CD4-positive, CD25-positive, alpha-beta regulatory T cell (primary cell): ENCODE measurements around the gene BRK1. TPM values are rescaled to one million over a fixed set of nuclear protein-coding genes. Genes with fewer than 3 reads are reported as not detected.
"Not testable (repeated sequence)": the region's sequence is repeated elsewhere in the genome, so short reads cannot be mapped to it uniquely, and the experiment has no call there.

ENCODE experiments used
- ATAC-seq, 2 donors: fragments of 150-1000 bp; cut with Tn5 transposase; one replicate each; pipeline ENCODE4 v1.10.0; 2021; ENCODE audit warnings: low read depth in 2 of 2, moderate number of reproducible peaks in 2 of 2, moderate library complexity in 1 of 2
- DNase-seq, 3 donors: peaks; one replicate each; pipeline versions ENCODE4 v3.0.0 to v3.0.0-alpha.2; 2012 to 2022; ENCODE audit warnings: mixed read lengths in 1 of 3
- H3K27ac ChIP-seq: one replicate; pipeline ENCODE4 v1.7.0; 2013; ENCODE audit warnings: mild to moderate bottlenecking, low read length; ENCODE audit not compliant: insufficient read depth, poor library complexity, severe bottlenecking
- H3K27me3 ChIP-seq: one replicate; pipeline ENCODE4 v1.7.0; 2013; ENCODE audit warnings: low read length; ENCODE audit not compliant: control insufficient read depth, insufficient read depth
- H3K36me3 ChIP-seq: one replicate; pipeline ENCODE4 v1.7.0; 2013; ENCODE audit warnings: mild to moderate bottlenecking, low read length, moderate library complexity; ENCODE audit not compliant: control insufficient read depth, insufficient read depth
- H3K4me1 ChIP-seq: 2 replicates; pipeline ENCODE4 v1.7.0; 2013; ENCODE audit warnings: mild to moderate bottlenecking, low read length; ENCODE audit not compliant: insufficient read depth, control insufficient read depth, poor library complexity, severe bottlenecking
- H3K4me3 ChIP-seq: one replicate; pipeline ENCODE4 v1.7.0; 2013; ENCODE audit warnings: low read depth, mild to moderate bottlenecking, low read length, moderate library complexity
- H3K9me3 ChIP-seq, 2 experiments: 1 replicate in 1 of 2; 2 replicates in 1 of 2; pipeline ENCODE4 v1.7.0; 2013; ENCODE audit warnings: low read length in 2 of 2, mild to moderate bottlenecking in 1 of 2, moderate library complexity in 1 of 2; ENCODE audit not compliant: control insufficient read depth in 2 of 2
- H3K27ac Mint-ChIP-seq, 3 donors: one replicate each; pipeline ENCODE4 v1.8.0; 2020 to 2022; ENCODE audit warnings: mild to moderate bottlenecking in 3 of 3, mixed read lengths in 3 of 3, moderate library complexity in 2 of 3
- H3K27me3 Mint-ChIP-seq: one replicate; pipeline ENCODE4 v1.8.0; 2022; ENCODE audit warnings: mild to moderate bottlenecking, mixed read lengths
- H3K36me3 Mint-ChIP-seq: one replicate; pipeline ENCODE4 v1.8.0; 2020; ENCODE audit warnings: mixed read lengths
- H3K4me1 Mint-ChIP-seq, 4 donors: one replicate each; pipeline ENCODE4 v1.8.0; 2020 to 2022; ENCODE audit warnings: mixed read lengths in 4 of 4, mild to moderate bottlenecking in 1 of 4
- H3K4me3 Mint-ChIP-seq, 4 donors: one replicate each; pipeline ENCODE4 v1.8.0; 2020 to 2022; ENCODE audit warnings: mild to moderate bottlenecking in 4 of 4, mixed read lengths in 4 of 4, moderate library complexity in 3 of 4
- H3K9me3 Mint-ChIP-seq, 7 donors: one replicate each; pipeline ENCODE4 v1.8.0; 2020 to 2022; ENCODE audit warnings: mixed read lengths in 7 of 7, mild to moderate bottlenecking in 3 of 7, moderate library complexity in 2 of 7
- polyA plus RNA-seq, 4 donors: library from polyadenylated mRNA; unstranded; fragments of 300-500 nt; fragmentation: Illumina TruSeq; gene quantifications; one replicate each; pipeline ENCODE4 v1.2.3, GENCODE V29; 2021
- total RNA-seq: library from RNA; stranded (reverse); gene quantifications from one replicate; pipeline ENCODE4 v1.2.3, GENCODE V29; 2022

The BRK1 gene
- total and polyA plus RNA-seq, 5 donors from 2014 or later, result 61.9 to 275 (median 230) TPM

- no peak overlapping the region for H3K27ac ChIP-seq
- no peaks in the 10 kb centered on the region for H3K9me3 ChIP-seq
- H3K36me3 ChIP-seq, result no peaks in the 10 kb centered on the region
- Mint-ChIP-seq H3K27me3 (no peaks in the 10 kb centered on the region), H3K27ac (no peak overlapping the region), H3K9me3 (no peaks in the 10 kb centered on the region), H3K36me3 (peaks cover 3% of the 10 kb centered on the region), H3K4me3 (no peak overlapping the region), H3K4me1 (peaks cover 0 to 5% (median 4%) of the 10 kb centered on the region in 4 donors)
- no peak for ATAC-seq
- H3K4me3 ChIP-seq, result no peak overlapping the region
- H3K27me3 ChIP-seq, result no peaks in the 10 kb centered on the region
- no peak for DNase-seq
- H3K4me1 ChIP-seq, result peaks cover 12% of the 10 kb centered on the region
Measured at GRCh38 chr3:10160346-10160745, 44.9 kb downstream of the BRK1 start.

- no peaks in the 10 kb centered on the region for H3K9me3 Mint-ChIP-seq
- H3K27ac Mint-ChIP-seq, result no peak overlapping the region
- H3K27me3 Mint-ChIP-seq, result no peaks in the 10 kb centered on the region
- Histone ChIP-seq H3K4me3 (no peak overlapping the region), H3K36me3 (no peaks in the 10 kb centered on the region), H3K9me3 (no peaks in the 10 kb centered on the region), H3K4me1 (peaks cover 14% of the 10 kb centered on the region), H3K27me3 (no peaks in the 10 kb centered on the region), H3K27ac (no peak overlapping the region)
- ATAC-seq, result no peak
- no peak overlapping the region for H3K4me3 Mint-ChIP-seq
- H3K36me3 Mint-ChIP-seq, result peaks cover 3% of the 10 kb centered on the region
- no peak for DNase-seq
- peaks cover under 1 to 7% (median 5%) of the 10 kb centered on the region in 4 donors for H3K4me1 Mint-ChIP-seq
Measured at GRCh38 chr3:10160925-10161324, 45.5 kb downstream of the BRK1 start.

GRCh38 chr3:10162185-10162584 is 46.7 kb downstream of the BRK1 start:
- H3K27me3 ChIP-seq, result no peaks in the 10 kb centered on the region
- peaks cover 14% of the 10 kb centered on the region for H3K4me1 ChIP-seq
- ATAC-seq (no peak), DNase-seq (no peak)
- Mint-ChIP-seq H3K27ac (no peak overlapping the region), H3K9me3 (peaks cover 0 to 2% (median 0%) of the 10 kb centered on the region in 7 donors), H3K4me1 (peaks cover 8 to 20% (median 13%) of the 10 kb centered on the region in 4 donors), H3K4me3 (peak overlapping the region in 2 of 4 donors; percentile 13 to 53), H3K36me3 (no peaks in the 10 kb centered on the region), H3K27me3 (no peaks in the 10 kb centered on the region)
- no peaks in the 10 kb centered on the region for H3K9me3 ChIP-seq
- H3K4me3 ChIP-seq, result no peak overlapping the region
- no peaks in the 10 kb centered on the region for H3K36me3 ChIP-seq
- no peak overlapping the region for H3K27ac ChIP-seq

GRCh38 chr3:10164201-10164545 is 48.7 kb downstream of the BRK1 start:
- not testable (repeated sequence) for H3K27ac ChIP-seq, H3K36me3 Mint-ChIP-seq
- H3K27ac Mint-ChIP-seq, result peak overlapping the region in 1 of 3 donors; percentile 59

GRCh38 chr3:10164546-10165393 is 49.3 kb downstream of the BRK1 start, which contains the start of gene IRAK2:
IRAK2 (plus strand) TSS chr3:10164919; CDS start chr3:10164955, 36 bp downstream.
- H3K9me3 Mint-ChIP-seq, result peaks cover 0 to 12% (median 2%) of the 10 kb centered on the region in 7 donors
- H3K27ac ChIP-seq, result peak within 1 kb of the TSS; percentile 14
- peak within 1 kb of the TSS in 2 of 3 donors; percentile 47 to 59 for H3K27ac Mint-ChIP-seq

More at GRCh38 chr3:10164201-10164545, 48.7 kb downstream of the BRK1 start:
- H3K36me3 ChIP-seq, H3K9me3 Mint-ChIP-seq, H3K9me3 ChIP-seq, H3K27me3 Mint-ChIP-seq, DNase-seq, H3K27me3 ChIP-seq, ATAC-seq: not testable (repeated sequence)
- Histone ChIP-seq H3K4me3 (peak overlapping the region; percentile 62), H3K4me1 (peaks cover 14% of the 10 kb centered on the region)
- Mint-ChIP-seq H3K4me3 (peak overlapping the region; percentile 80 to 85 (median 82)), H3K4me1 (peaks cover 8 to 21% (median 13%) of the 10 kb centered on the region in 4 donors)

GRCh38 chr3:10166213-10166604 is 50.7 kb downstream of the BRK1 start:
- H3K27ac ChIP-seq, result no peak overlapping the region
- peaks cover 0 to 12% (median 4%) of the 10 kb centered on the region in 7 donors for H3K9me3 Mint-ChIP-seq

More at GRCh38 chr3:10164546-10165393, 49.3 kb downstream of the BRK1 start, which contains the start of gene IRAK2:
- Histone ChIP-seq H3K27me3 (no peaks in the 10 kb centered on the region), H3K9me3 (peaks cover 0 to 11% of the 10 kb centered on the region in 2 experiments), H3K36me3 (no peaks in the 10 kb centered on the region), H3K4me1 (peaks cover 14% of the 10 kb centered on the region), H3K4me3 (peak within 1 kb of the TSS; percentile 62)
- Mint-ChIP-seq H3K27me3 (no peaks in the 10 kb centered on the region), H3K36me3 (peaks cover 7% of the 10 kb centered on the region), H3K4me3 (peak within 1 kb of the TSS; percentile 80 to 86 (median 84)), H3K4me1 (peaks cover 8 to 21% (median 13%) of the 10 kb centered on the region in 4 donors)
- ATAC-seq, result peak; percentile 75 to 83
- DNase-seq, result peak; percentile 46 to 56 (median 55)

GRCh38 chr3:10169000-10169496 is 53.6 kb downstream of the BRK1 start:
- H3K9me3 ChIP-seq, result peaks cover 0 to 11% of the 10 kb centered on the region in 2 experiments
- Mint-ChIP-seq H3K9me3 (peaks cover 0 to 12% (median 4%) of the 10 kb centered on the region in 7 donors), H3K36me3 (peaks cover 7% of the 10 kb centered on the region), H3K27ac (peak overlapping the region in 2 of 3 donors; percentile 5 to 42), H3K27me3 (no peaks in the 10 kb centered on the region), H3K4me1 (peaks cover 11 to 29% (median 12%) of the 10 kb centered on the region in 4 donors), H3K4me3 (peak overlapping the region in 1 of 4 donors; percentile 28)
- H3K4me3 ChIP-seq, result no peak overlapping the region
- no peak for DNase-seq
- no peaks in the 10 kb centered on the region for H3K36me3 ChIP-seq
- ATAC-seq, result no peak
- H3K4me1 ChIP-seq, result peaks cover 11% of the 10 kb centered on the region
- no peaks in the 10 kb centered on the region for H3K27me3 ChIP-seq
- no peak overlapping the region for H3K27ac ChIP-seq

More at GRCh38 chr3:10166213-10166604, 50.7 kb downstream of the BRK1 start:
- peaks cover 7% of the 10 kb centered on the region for H3K36me3 Mint-ChIP-seq
- H3K9me3 ChIP-seq, result peaks cover 0 to 11% of the 10 kb centered on the region in 2 experiments
- DNase-seq (no peak), ATAC-seq (no peak)
- no peaks in the 10 kb centered on the region for H3K27me3 ChIP-seq
- peaks cover 8 to 21% (median 13%) of the 10 kb centered on the region in 4 donors for H3K4me1 Mint-ChIP-seq
- peak overlapping the region; percentile 73 to 81 (median 78) for H3K4me3 Mint-ChIP-seq
- H3K27me3 Mint-ChIP-seq, result no peaks in the 10 kb centered on the region
- peak overlapping the region in 1 of 3 donors; percentile 47 for H3K27ac Mint-ChIP-seq
- H3K36me3 ChIP-seq, result no peaks in the 10 kb centered on the region
- H3K4me3 ChIP-seq, result no peak overlapping the region
- H3K4me1 ChIP-seq, result peaks cover 14% of the 10 kb centered on the region
